HG03460 (cell line): ENCODE measurements around the gene ANKRD33B.
"Not testable (repeated sequence)": the region's sequence is repeated elsewhere in the genome, so short reads cannot be mapped to it uniquely, and the experiment has no call there.

Experiments used
- ATAC-seq: cut with Tn5 transposase; IDR thresholded peaks from one replicate; pipeline ENCODE4 v1.9.1; 2021; ENCODE audit not compliant: unreplicated experiment

The ANKRD33B gene

GRCh38 chr5:10653751-10654400 lies 90.0 kb downstream of the ANKRD33B start:
- no peak for ATAC-seq

DNA sequence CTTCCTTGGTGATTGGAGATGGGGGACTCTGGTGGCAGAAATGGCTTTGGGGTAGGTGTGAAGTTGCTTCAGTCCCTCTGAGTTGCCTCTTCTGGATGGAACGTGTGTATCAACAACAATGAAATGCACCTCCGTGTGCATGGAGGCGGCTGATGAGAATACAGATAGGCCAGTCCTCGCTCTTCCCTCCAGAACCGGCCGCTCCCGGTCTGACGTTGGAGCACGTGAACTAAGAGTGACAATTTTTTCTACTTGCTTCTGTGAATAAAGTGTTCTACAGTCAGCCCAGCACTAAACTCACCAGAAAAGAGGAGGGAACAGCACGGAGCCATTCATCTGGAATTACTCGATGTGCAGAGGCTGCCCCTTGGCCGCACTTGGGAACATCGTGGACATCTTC lies 90.7 kb downstream of the ANKRD33B start:
- no peak for ATAC-seq

- ATAC-seq, result no peak
Measured at GRCh38 chr5:10655161-10655971, 91.5 kb downstream of the ANKRD33B start.

- no peak for ATAC-seq
Measured at GRCh38 chr5:10655972-10656830, 92.3 kb downstream of the ANKRD33B start.

DNA sequence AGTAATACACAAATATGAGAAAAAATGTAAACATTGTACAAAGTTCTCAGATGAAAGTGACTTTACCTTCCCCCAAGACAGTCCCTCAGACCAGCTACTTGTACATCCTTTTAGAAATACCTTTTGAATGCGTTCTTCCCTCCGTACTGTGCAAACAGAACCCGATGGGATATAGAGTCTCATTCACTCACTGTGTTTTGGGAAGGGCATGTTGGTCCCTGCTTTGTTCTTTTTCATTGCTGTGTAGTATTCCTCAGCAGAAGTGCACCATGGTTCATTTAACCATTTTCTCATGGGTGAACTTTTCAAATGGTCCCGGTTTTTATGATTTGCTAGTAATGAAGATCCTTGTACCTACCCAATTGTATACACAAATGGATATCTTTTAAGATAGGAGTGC lies 94.4 kb downstream of the ANKRD33B start:
- no peak for ATAC-seq

DNA sequence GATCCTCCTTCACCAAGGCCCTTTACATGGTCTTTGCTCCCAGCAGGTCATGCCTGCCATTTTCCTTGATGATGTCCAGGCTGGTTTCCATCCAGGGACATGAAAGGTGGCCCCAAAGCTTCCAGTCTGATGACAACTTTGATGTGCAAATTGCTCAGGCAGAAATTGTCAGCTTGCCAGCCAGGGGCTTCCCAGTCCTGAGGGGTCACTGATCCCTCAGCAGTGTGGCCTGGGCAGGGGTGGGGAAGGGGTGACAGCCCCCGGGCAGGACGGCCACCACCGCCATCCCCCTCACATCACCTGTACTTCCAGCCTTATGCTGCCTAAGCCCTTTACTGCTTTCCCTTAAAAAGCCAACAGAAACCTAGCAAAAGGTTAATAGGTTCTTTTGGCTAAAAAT lies 96.3 kb downstream of the ANKRD33B start:
- ATAC-seq, result no peak

- ATAC-seq, result no peak
Measured at GRCh38 chr5:10660720-10661387, 97.0 kb downstream of the ANKRD33B start.

- ATAC-seq, result no peak
Measured at GRCh38 chr5:10661401-10661800, 97.5 kb downstream of the ANKRD33B start.

GRCh38 chr5:10662083-10662482 lies 98.2 kb downstream of the ANKRD33B start:
- ATAC-seq, result no peak

GRCh38 chr5:10662661-10663488 lies 99.0 kb downstream of the ANKRD33B start:
- no peak for ATAC-seq

DNA sequence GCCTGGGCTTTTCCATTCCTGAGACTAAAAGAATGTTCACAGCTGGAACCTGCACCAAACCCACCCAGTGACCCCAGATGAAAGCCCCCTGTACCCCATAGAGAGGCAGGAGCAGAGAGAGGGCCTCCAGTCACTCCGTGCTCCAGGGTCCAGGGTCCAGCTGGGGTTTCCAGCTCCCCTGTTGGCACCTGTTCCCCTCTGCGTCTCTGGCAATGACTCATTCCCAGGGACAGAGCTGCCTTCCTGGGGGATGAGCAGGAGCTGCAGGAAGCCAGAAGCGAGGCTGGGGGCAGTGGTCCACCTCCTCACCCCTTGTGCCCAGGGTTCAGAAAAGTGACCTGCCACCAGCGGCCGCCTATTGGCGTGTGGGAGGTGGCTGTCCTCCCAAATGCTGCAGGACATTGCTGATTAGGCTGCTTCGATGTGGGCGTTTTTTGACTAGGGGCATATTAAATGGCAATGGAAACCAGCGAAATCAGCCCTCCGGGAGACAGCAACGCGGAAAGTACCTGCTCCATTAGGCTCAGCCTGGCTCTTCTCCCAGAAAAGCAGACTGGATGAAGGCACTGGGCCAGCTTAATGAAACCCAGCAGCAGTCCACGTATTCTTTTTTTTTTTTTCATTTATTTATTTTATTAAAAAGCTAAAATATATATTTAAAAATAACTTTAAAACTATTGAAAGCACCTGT lies 99.8 kb downstream of the ANKRD33B start:
- no peak for ATAC-seq

DNA sequence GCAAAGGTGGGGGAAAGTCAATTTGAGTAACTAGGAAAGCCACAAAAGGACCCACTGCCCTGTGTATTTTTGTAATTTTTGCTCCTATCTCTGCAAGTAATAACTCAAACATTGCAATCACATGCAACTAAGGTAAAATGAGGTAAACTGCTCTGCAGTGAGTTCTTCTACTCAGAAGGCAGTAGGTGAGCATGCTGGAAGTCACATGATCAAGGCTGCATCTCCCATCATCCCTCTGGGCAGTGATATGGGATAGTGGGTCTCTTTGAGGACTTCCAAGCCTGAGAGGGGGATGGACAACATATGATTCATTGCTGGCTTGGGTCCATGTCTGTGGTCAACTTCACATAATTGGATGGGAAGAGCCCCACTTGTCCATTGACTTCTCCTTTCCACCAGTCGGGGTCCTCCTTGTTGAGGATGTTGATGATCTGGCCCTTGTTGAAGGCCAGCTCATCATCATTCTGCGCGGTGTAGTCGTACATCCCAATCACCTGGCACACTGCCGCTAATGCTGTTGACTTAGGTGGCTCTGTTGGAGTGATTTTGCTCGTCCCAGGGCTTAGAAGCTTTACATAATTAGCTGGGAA lies 100.4 kb downstream of the ANKRD33B start:
- ATAC-seq, result not testable (repeated sequence)

GRCh38 chr5:10665799-10666198 lies 101.9 kb downstream of the ANKRD33B start:
- ATAC-seq, result no peak

DNA sequence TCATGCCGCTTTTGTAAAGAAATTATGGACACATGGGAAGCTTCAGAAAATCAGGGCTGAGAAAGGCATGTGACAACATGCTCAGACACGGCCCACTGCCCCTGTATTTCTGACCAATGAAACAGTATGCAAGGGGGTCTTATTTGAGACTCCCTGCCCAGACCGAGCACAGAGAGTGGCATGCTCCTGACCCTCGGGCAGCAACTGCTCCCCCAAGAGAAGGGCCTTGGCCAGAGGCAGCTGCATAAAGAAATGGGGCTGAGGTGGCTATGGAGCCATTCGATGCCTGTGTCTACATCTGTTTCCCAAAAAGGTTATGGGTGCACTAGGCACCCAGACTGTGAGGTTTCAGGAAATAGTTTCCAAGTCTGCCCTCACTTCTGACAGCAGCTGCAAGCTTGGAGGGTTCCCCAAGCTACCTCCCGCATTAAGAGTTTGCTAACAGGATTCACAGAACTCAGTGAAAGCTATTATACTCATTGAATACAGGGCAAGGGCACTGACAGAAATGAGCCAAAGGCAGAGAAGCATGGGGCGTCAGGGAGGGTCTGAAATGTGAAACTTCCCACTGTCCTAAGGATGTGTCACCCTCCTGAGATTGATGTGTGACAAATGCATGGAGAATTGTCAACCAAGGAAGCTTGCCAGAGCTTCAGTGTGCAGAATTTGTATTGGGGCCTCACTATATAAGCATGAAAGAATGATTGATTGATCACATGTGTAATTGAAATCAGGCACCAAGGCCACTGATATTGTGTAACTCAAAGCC lies 102.8 kb downstream of the ANKRD33B start:
- ATAC-seq, result no peak

GRCh38 chr5:10667431-10668057 lies 103.7 kb downstream of the ANKRD33B start:
- ATAC-seq, result no peak

DNA sequence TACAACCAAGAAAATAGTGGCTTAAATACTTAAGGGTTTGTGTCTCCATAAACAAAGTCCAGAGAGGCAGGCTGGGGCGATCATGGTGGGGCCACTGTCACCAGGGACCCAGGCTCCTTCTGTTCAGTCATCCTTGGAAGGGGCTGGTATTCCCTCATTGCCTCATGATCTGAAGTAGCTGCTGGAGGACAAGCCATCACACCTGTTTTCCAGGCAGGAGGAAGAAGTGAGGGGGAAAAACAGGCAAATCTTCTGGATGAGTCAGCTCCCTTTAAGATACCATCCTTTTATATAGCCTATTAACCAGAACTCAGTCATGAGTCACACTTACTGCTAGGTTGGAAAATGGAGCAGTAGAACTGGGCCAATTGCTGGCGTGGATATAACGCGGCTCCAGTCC lies 104.8 kb downstream of the ANKRD33B start:
- no peak for ATAC-seq

DNA sequence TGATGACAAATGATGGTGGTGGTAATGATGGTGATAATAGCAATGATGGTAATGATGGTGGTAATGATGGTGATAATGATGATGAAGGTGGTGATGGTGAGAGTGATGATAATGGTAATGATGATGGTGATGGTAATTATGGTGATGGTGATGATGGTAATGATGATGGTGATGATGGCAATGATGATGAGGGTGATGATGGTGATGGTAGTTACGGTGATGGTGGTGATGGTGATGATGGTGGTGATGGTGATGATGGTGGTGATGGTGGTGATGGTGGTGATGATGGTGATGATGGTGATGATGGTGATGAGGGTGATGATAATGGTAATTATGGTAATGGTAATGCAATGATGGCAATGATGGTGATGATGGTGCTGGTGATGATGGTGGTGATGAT lies 106.1 kb downstream of the ANKRD33B start:
- ATAC-seq, result no peak
